GM12878 (cell line): ENCODE data around the gene SCRG1. TPM values are rescaled to one million over a fixed set of nuclear protein-coding genes. Genes with fewer than 3 reads are reported as not detected.

ENCODE experiments used
- BCLAF1 ChIP-seq: fragments of 450-650 bp; IDR thresholded peaks from 2 replicates; pipeline ENCODE4 v1.6.1; 2017; ENCODE audit warnings: antibody characterized with exemption, mild to moderate bottlenecking, moderate library complexity
- BMI1 ChIP-seq: fragments of 450-650 bp; IDR thresholded peaks from 2 replicates; pipeline ENCODE4 v1.6.1; 2016; ENCODE audit warnings: mild to moderate bottlenecking, moderate library complexity, borderline replicate concordance
- CREM ChIP-seq: IDR thresholded peaks from 2 replicates; pipeline ENCODE4 v1.6.1; 2014; ENCODE audit warnings: antibody characterized with exemption, low read depth
- IRF5 ChIP-seq: fragments of 450-650 bp; IDR thresholded peaks from 2 replicates; pipeline ENCODE4 v1.6.1; 2017; ENCODE audit warnings: borderline replicate concordance
- KDM1A ChIP-seq: fragments of 200-600 bp; sonication (generic); IDR thresholded peaks from 2 replicates; pipeline ENCODE4 v1.6.1; 2016; ENCODE audit warnings: borderline replicate concordance
- MEF2A ChIP-seq: IDR thresholded peaks from 2 replicates; pipeline ENCODE4 v1.6.1; 2011; ENCODE audit warnings: low read depth, mild to moderate bottlenecking, low read length, moderate library complexity; ENCODE audit not compliant: insufficient read depth
- MTA3 ChIP-seq: IDR thresholded peaks from 2 replicates; pipeline ENCODE4 v1.6.1; 2012; ENCODE audit warnings: low read length, inconsistent platforms, borderline replicate concordance
- NFYB ChIP-seq: IDR thresholded peaks from 2 replicates; pipeline ENCODE4 v1.6.1; 2011; ENCODE audit warnings: low read depth, mild to moderate bottlenecking, low read length, improper control_type of control experiment, moderate library complexity; ENCODE audit not compliant: insufficient read depth
- PML ChIP-seq: IDR thresholded peaks from 2 replicates; pipeline ENCODE4 v1.6.1; 2012; ENCODE audit warnings: low read length, inconsistent platforms
- POLR2AphosphoS5 ChIP-seq: IDR thresholded peaks from 2 replicates; pipeline ENCODE4 v1.6.1; 2011; ENCODE audit warnings: mild to moderate bottlenecking, low read length, inconsistent platforms
- RCOR1 ChIP-seq: conservative IDR thresholded peaks from 2 replicates; pipeline ENCODE4 v1.6.1; 2012; ENCODE audit warnings: low read depth, low read length, improper control_type of control experiment
- SIN3A ChIP-seq: IDR thresholded peaks from 2 replicates; pipeline ENCODE4 v1.6.1; 2012; ENCODE audit warnings: low read depth, low read length, improper control_type of control experiment
- SMARCA5 ChIP-seq: fragments of 450-650 bp; IDR thresholded peaks from 2 replicates; pipeline ENCODE4 v1.6.1; 2017; ENCODE audit warnings: mild to moderate bottlenecking
- TBL1XR1 ChIP-seq: IDR thresholded peaks from 2 replicates; pipeline ENCODE4 v1.6.1; 2012; ENCODE audit warnings: low read depth, low read length, improper control_type of control experiment
- YY1 ChIP-seq: IDR thresholded peaks from 2 replicates; pipeline ENCODE4 v1.6.1; 2011; ENCODE audit warnings: low read depth, mild to moderate bottlenecking, low read length
- ZBTB40 ChIP-seq: fragments of 450-650 bp; IDR thresholded peaks from 2 replicates; pipeline ENCODE4 v1.6.1; 2016; ENCODE audit warnings: mild to moderate bottlenecking, moderate library complexity, borderline replicate concordance
- ZNF384 ChIP-seq: IDR thresholded peaks from 2 replicates; pipeline ENCODE4 v1.6.1; 2012; ENCODE audit warnings: low read depth, mild to moderate bottlenecking, low read length, improper control_type of control experiment, borderline replicate concordance
- ZNF622 ChIP-seq: fragments of 450-650 bp; IDR thresholded peaks from 2 replicates; pipeline ENCODE4 v1.6.1; 2017; ENCODE audit warnings: mild to moderate bottlenecking, inconsistent platforms
- ZZZ3 ChIP-seq: IDR thresholded peaks from 2 replicates; pipeline ENCODE4 v1.6.1; 2011; ENCODE audit warnings: low read depth; ENCODE audit not compliant: control insufficient read depth, insufficient read length
- polyA plus RNA-seq, 11 experiments: library from polyadenylated mRNA; depleted of rRNA in 4 of 11; unstranded in 6 of 11; stranded (reverse) in 5 of 11; fragments of >200 nt; fragmentation: Nextera tagmentation in 4 of 11; fragmentation: Illumina TruSeq in 1 of 11; extraction: Ambion mirVana in 4 of 11; extraction: Trizol in 1 of 11; gene quantifications; 1 replicate in 1 of 11; 2 replicates in 10 of 11; pipeline versions ENCODE4 v1.2.1 to v1.2.3, GENCODE V29; 2011 to 2016; ENCODE audit warnings: inconsistent platforms in 2 of 11, missing spikeins in 2 of 11, low read depth in 1 of 11
- total RNA-seq, 4 experiments: library from RNA; depleted of rRNA in 3 of 4; stranded (reverse); fragments of >200 nt in 3 of 4; fragmentation: Illumina TruSeq in 1 of 4; extraction: Trizol in 1 of 4; gene quantifications; 2 replicates each; pipeline versions ENCODE4 v1.2.1 to v1.2.3, GENCODE V29; 2013 to 2021

Gene SCRG1
- total and polyA plus RNA-seq, 10 of the 15 experiments (the other 5 are each of a cell fraction or from before 2014, with no cell fraction given): 0.02 to 0.58 (median 0.54) TPM; not detected in 7

- peak; percentile 39; the same call in 1 of the 2 replicates for TF ChIP-seq ZBTB40
- peak; percentile 88; the same call in 1 of the 2 replicates for TF ChIP-seq SIN3A
- no peak for TF ChIP-seq NFYB
- TF ChIP-seq BCLAF1: no peak
- TF ChIP-seq MTA3: no peak
- TF ChIP-seq MEF2A: no peak
- no peak for TF ChIP-seq BMI1
- TF ChIP-seq ZZZ3: no peak
- no peak for TF ChIP-seq ZNF622
- peak; percentile 80 for TF ChIP-seq PML
- TF ChIP-seq ZNF384: peak; percentile 100
- TF ChIP-seq YY1: peak; percentile 94
- peak; percentile 73; the same call in 1 of the 2 replicates for TF ChIP-seq TBL1XR1
- TF ChIP-seq IRF5: no peak
- no peak for TF ChIP-seq RCOR1
- TF ChIP-seq CREM: peak; percentile 79
- peak; percentile 77; the same call in 1 of the 2 replicates for TF ChIP-seq POLR2AphosphoS5
- 0 out of 2 replicates have a peak, but pooled peaks have one; percentile 55 for TF ChIP-seq SMARCA5
- TF ChIP-seq KDM1A: no peak
Measured at GRCh38 chr4:173370477-173371291, 28.2 kb downstream of the SCRG1 start, which contains the start of gene SAP30 (continued).
